Loucy (cell line): ENCODE data around the gene SFSWAP.

ENCODE experiments used
- H2AFZ ChIP-seq: fragments of 200-600 bp; sonication (generic); 2 replicates; pipeline ENCODE4 v1.6.0; 2016; ENCODE audit warnings: antibody characterized with exemption, mild to moderate bottlenecking, low read length, moderate library complexity
- H3F3A ChIP-seq: fragments of 200-600 bp; 2 replicates; pipeline ENCODE4 v1.6.0; 2016; ENCODE audit warnings: antibody characterized with exemption, low read depth, mild to moderate bottlenecking
- H3K27me3 ChIP-seq: fragments of 200-600 bp; sonication (generic); 2 replicates; pipeline ENCODE4 v1.6.1; 2014; ENCODE audit warnings: low read length, mild to moderate bottlenecking; ENCODE audit not compliant: insufficient read depth, poor library complexity, severe bottlenecking
- H3K36me3 ChIP-seq: fragments of 200-600 bp; sonication (generic); 2 replicates; pipeline ENCODE4 v1.6.1; 2016; ENCODE audit warnings: low read length; ENCODE audit not compliant: insufficient read depth
- H3K4me1 ChIP-seq: fragments of 200-600 bp; sonication (generic); 2 replicates; pipeline ENCODE4 v1.5.1; 2014; ENCODE audit warnings: low read length, mild to moderate bottlenecking; ENCODE audit not compliant: insufficient read depth, poor library complexity, severe bottlenecking
- H3K4me2 ChIP-seq: fragments of 200-600 bp; sonication (generic); 2 replicates; pipeline ENCODE4 v1.6.0; 2014; ENCODE audit warnings: antibody characterized with exemption, low read length, low read depth, mild to moderate bottlenecking; ENCODE audit not compliant: poor library complexity, severe bottlenecking
- H3K4me3 ChIP-seq: fragments of 200-600 bp; sonication (generic); 2 replicates; pipeline ENCODE4 v1.5.1; 2014; ENCODE audit warnings: low read length, mild to moderate bottlenecking, mixed read lengths; ENCODE audit not compliant: poor library complexity, severe bottlenecking
- H3K79me2 ChIP-seq: fragments of 200-600 bp; sonication (generic); 2 replicates; pipeline ENCODE4 v1.6.1; 2014; ENCODE audit warnings: low read length; ENCODE audit not compliant: insufficient read depth
- H3K9ac ChIP-seq: fragments of 200-600 bp; sonication (generic); 2 replicates; pipeline ENCODE4 v1.6.0; 2014; ENCODE audit warnings: mild to moderate bottlenecking, low read depth, low read length, moderate library complexity; ENCODE audit not compliant: poor library complexity, severe bottlenecking
- H3K9me2 ChIP-seq: fragments of 200-600 bp; sonication (generic); replicated peaks from 2 replicates; pipeline ENCODE4 v1.6.1; 2016; ENCODE audit warnings: low read depth, low read length, mixed read lengths
- H3K9me3 ChIP-seq: fragments of 200-600 bp; sonication (generic); 2 replicates; pipeline ENCODE4 v1.6.1; 2014; ENCODE audit warnings: mild to moderate bottlenecking, antibody characterized with exemption, low read length, low read depth; ENCODE audit not compliant: insufficient read depth
- H4K20me1 ChIP-seq: fragments of 200-600 bp; sonication (generic); 2 replicates; pipeline ENCODE4 v1.6.0; 2014; ENCODE audit warnings: antibody characterized with exemption, low read length, mild to moderate bottlenecking; ENCODE audit not compliant: insufficient read depth, poor library complexity, severe bottlenecking
- CTCF ChIP-seq: fragments of 200-600 bp; sonication (generic); conservative IDR thresholded peaks from 2 replicates; pipeline ENCODE4 v1.5.1; 2014; ENCODE audit warnings: mild to moderate bottlenecking, antibody characterized with exemption, low read length
- EZH2phosphoT487 ChIP-seq: fragments of 200-600 bp; IDR thresholded peaks from 2 replicates; pipeline ENCODE4 v1.6.1; 2018; ENCODE audit warnings: antibody characterized with exemption, mild to moderate bottlenecking, moderate library complexity, borderline replicate concordance

SFSWAP gene

GRCh38 chr12:131756441-131756840, 45.6 kb downstream of the SFSWAP start:
- TF ChIP-seq EZH2phosphoT487 (no peak), CTCF (no peak)
- H3K79me2 ChIP-seq: no peaks in the 10 kb centered on the region
- H3K36me3 ChIP-seq: peaks cover 80% of the 10 kb centered on the region
- no peak overlapping the region for H3K4me2 ChIP-seq
- no peak overlapping the region for H3K4me3 ChIP-seq
- H3F3A ChIP-seq: no peaks in the 10 kb centered on the region
- no peak overlapping the region for H2AFZ ChIP-seq
- no peak overlapping the region for H3K9ac ChIP-seq
- no peaks in the 10 kb centered on the region for H3K9me3 ChIP-seq
- H3K9me2 ChIP-seq: no peaks in the 10 kb centered on the region
- H3K27me3 ChIP-seq: no peaks in the 10 kb centered on the region
- no peaks in the 10 kb centered on the region for H3K4me1 ChIP-seq
- H4K20me1 ChIP-seq: no peaks in the 10 kb centered on the region

DNA sequence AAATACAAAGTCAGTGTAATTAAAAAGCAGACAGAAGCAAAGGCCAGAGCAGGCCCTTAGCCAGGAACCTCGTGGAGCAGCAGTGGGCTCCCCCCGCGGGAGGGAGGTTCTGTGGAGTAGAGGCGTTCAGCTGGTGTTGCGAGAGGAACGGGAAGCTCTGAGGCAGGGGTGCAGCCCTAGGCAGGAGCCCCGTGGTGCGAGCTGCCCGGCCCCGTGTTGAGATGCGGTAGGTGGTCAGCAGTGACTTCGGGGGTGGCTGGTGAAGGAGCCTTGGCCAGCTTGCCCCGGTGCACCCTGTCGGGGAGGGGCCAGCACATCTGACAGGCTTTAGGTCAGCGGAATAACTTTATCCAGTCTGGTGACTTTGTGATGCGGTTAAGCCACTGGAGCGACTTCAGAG, 46.2 kb downstream of the SFSWAP start:
- no peak overlapping the region for H3K4me2 ChIP-seq
- H3K4me1 ChIP-seq: no peaks in the 10 kb centered on the region
- H4K20me1 ChIP-seq: no peaks in the 10 kb centered on the region
- H3K27me3 ChIP-seq: no peaks in the 10 kb centered on the region
- no peak overlapping the region for H3K4me3 ChIP-seq
- H3K79me2 ChIP-seq: no peaks in the 10 kb centered on the region
- no peaks in the 10 kb centered on the region for H3K9me3 ChIP-seq
- H2AFZ ChIP-seq: no peak overlapping the region
- H3K9me2 ChIP-seq: no peaks in the 10 kb centered on the region
- H3K36me3 ChIP-seq: peaks cover 79% of the 10 kb centered on the region
- H3F3A ChIP-seq: no peaks in the 10 kb centered on the region
- no peak for TF ChIP-seq CTCF
- H3K9ac ChIP-seq: no peak overlapping the region

- no peaks in the 10 kb centered on the region for H3K4me1 ChIP-seq
- no peak for TF ChIP-seq EZH2phosphoT487
- H2AFZ ChIP-seq: no peak overlapping the region
- no peaks in the 10 kb centered on the region for H3K27me3 ChIP-seq
- no peak overlapping the region for H3K4me2 ChIP-seq
- no peaks in the 10 kb centered on the region for H3K9me2 ChIP-seq
- H3F3A ChIP-seq: no peaks in the 10 kb centered on the region
- H3K9ac ChIP-seq: no peak overlapping the region
- no peaks in the 10 kb centered on the region for H4K20me1 ChIP-seq
- H3K79me2 ChIP-seq: no peaks in the 10 kb centered on the region
- H3K4me3 ChIP-seq: no peak overlapping the region
- peaks cover 78% of the 10 kb centered on the region for H3K36me3 ChIP-seq
- H3K9me3 ChIP-seq: no peaks in the 10 kb centered on the region
Observed at GRCh38 chr12:131758016-131758739, 47.3 kb downstream of the SFSWAP start.

DNA sequence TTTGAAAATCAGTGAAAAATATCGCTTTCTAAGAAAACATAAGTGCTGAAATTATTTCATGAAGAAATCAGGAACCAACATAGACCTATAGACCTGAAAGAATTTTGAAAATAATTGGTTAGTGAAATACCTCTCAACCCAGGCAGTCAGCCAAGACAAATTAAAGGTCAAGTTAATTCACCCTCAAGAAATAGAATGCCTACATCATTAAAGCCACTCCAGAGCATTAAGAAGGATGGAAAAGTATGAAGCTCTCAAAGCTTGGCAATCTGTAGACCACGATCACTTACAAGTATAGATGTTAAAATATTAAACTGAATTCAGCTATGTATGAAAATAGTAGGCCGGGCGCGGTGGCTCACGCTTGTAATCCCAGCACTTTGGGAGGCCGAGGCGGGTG, 48.3 kb downstream of the SFSWAP start:
- Histone ChIP-seq H3K36me3 (peaks cover 74% of the 10 kb centered on the region), H3K4me3 (no peak overlapping the region)
- TF ChIP-seq CTCF (no peak), EZH2phosphoT487 (no peak)

More for the DNA sequence above, 48.3 kb downstream of the SFSWAP start:
- Histone ChIP-seq H4K20me1 (no peaks in the 10 kb centered on the region), H3F3A (no peaks in the 10 kb centered on the region), H3K9ac (no peak overlapping the region), H2AFZ (no peak overlapping the region), H3K4me2 (no peak overlapping the region), H3K27me3 (no peaks in the 10 kb centered on the region), H3K9me3 (no peaks in the 10 kb centered on the region), H3K79me2 (no peaks in the 10 kb centered on the region), H3K4me1 (no peaks in the 10 kb centered on the region), H3K9me2 (no peaks in the 10 kb centered on the region)
